Loucy (cell line): Measurements from ENCODE around the gene RELT.

ENCODE experiments used
- H2AFZ ChIP-seq: fragments of 200-600 bp; sonication (generic); 2 replicates; pipeline ENCODE4 v1.6.0; 2016; ENCODE audit warnings: antibody characterized with exemption, mild to moderate bottlenecking, low read length, moderate library complexity
- H3F3A ChIP-seq: fragments of 200-600 bp; 2 replicates; pipeline ENCODE4 v1.6.0; 2016; ENCODE audit warnings: antibody characterized with exemption, low read depth, mild to moderate bottlenecking
- H3K27me3 ChIP-seq: fragments of 200-600 bp; sonication (generic); 2 replicates; pipeline ENCODE4 v1.6.1; 2014; ENCODE audit warnings: low read length, mild to moderate bottlenecking; ENCODE audit not compliant: insufficient read depth, poor library complexity, severe bottlenecking
- H3K36me3 ChIP-seq: fragments of 200-600 bp; sonication (generic); 2 replicates; pipeline ENCODE4 v1.6.1; 2016; ENCODE audit warnings: low read length; ENCODE audit not compliant: insufficient read depth
- H3K4me1 ChIP-seq: fragments of 200-600 bp; sonication (generic); 2 replicates; pipeline ENCODE4 v1.5.1; 2014; ENCODE audit warnings: low read length, mild to moderate bottlenecking; ENCODE audit not compliant: insufficient read depth, poor library complexity, severe bottlenecking
- H3K4me2 ChIP-seq: fragments of 200-600 bp; sonication (generic); 2 replicates; pipeline ENCODE4 v1.6.0; 2014; ENCODE audit warnings: antibody characterized with exemption, low read length, low read depth, mild to moderate bottlenecking; ENCODE audit not compliant: poor library complexity, severe bottlenecking
- H3K4me3 ChIP-seq: fragments of 200-600 bp; sonication (generic); 2 replicates; pipeline ENCODE4 v1.5.1; 2014; ENCODE audit warnings: low read length, mild to moderate bottlenecking, mixed read lengths; ENCODE audit not compliant: poor library complexity, severe bottlenecking
- H3K79me2 ChIP-seq: fragments of 200-600 bp; sonication (generic); 2 replicates; pipeline ENCODE4 v1.6.1; 2014; ENCODE audit warnings: low read length; ENCODE audit not compliant: insufficient read depth
- H3K9ac ChIP-seq: fragments of 200-600 bp; sonication (generic); 2 replicates; pipeline ENCODE4 v1.6.0; 2014; ENCODE audit warnings: mild to moderate bottlenecking, low read depth, low read length, moderate library complexity; ENCODE audit not compliant: poor library complexity, severe bottlenecking
- H3K9me2 ChIP-seq: fragments of 200-600 bp; sonication (generic); replicated peaks from 2 replicates; pipeline ENCODE4 v1.6.1; 2016; ENCODE audit warnings: low read depth, low read length, mixed read lengths
- H3K9me3 ChIP-seq: fragments of 200-600 bp; sonication (generic); 2 replicates; pipeline ENCODE4 v1.6.1; 2014; ENCODE audit warnings: mild to moderate bottlenecking, antibody characterized with exemption, low read length, low read depth; ENCODE audit not compliant: insufficient read depth
- H4K20me1 ChIP-seq: fragments of 200-600 bp; sonication (generic); 2 replicates; pipeline ENCODE4 v1.6.0; 2014; ENCODE audit warnings: antibody characterized with exemption, low read length, mild to moderate bottlenecking; ENCODE audit not compliant: insufficient read depth, poor library complexity, severe bottlenecking
- EZH2phosphoT487 ChIP-seq: fragments of 200-600 bp; IDR thresholded peaks from 2 replicates; pipeline ENCODE4 v1.6.1; 2018; ENCODE audit warnings: antibody characterized with exemption, mild to moderate bottlenecking, moderate library complexity, borderline replicate concordance
- TF ChIP-seq, protein P1 (sequence below): fragments of 200-600 bp; sonication (generic); conservative IDR thresholded peaks from 2 replicates; pipeline ENCODE4 v1.5.1; 2014; ENCODE audit warnings: mild to moderate bottlenecking, antibody characterized with exemption, low read length

RELT gene

DNA sequence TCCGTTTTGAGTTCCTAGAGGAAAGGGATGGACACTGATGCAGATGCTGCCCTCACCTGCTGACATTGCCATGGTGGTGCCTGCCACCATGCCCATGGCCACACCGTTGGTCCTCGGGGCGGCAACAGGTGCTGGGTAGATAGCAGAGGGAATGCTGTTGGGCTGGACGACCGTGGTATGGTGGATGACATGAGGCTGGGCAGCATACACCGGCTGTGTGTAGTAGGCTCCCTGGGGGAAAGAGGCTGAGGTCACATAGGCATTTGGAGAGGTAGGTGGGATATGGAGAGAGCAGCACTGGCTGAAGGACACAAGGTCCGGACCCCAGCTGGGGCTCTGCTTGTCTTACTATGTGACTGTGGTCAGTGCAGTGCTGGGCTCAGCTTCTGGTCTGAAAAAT is 33.2 kb downstream of the RELT start:
- no peak for TF ChIP-seq EZH2phosphoT487
- TF ChIP-seq, protein P1, sequence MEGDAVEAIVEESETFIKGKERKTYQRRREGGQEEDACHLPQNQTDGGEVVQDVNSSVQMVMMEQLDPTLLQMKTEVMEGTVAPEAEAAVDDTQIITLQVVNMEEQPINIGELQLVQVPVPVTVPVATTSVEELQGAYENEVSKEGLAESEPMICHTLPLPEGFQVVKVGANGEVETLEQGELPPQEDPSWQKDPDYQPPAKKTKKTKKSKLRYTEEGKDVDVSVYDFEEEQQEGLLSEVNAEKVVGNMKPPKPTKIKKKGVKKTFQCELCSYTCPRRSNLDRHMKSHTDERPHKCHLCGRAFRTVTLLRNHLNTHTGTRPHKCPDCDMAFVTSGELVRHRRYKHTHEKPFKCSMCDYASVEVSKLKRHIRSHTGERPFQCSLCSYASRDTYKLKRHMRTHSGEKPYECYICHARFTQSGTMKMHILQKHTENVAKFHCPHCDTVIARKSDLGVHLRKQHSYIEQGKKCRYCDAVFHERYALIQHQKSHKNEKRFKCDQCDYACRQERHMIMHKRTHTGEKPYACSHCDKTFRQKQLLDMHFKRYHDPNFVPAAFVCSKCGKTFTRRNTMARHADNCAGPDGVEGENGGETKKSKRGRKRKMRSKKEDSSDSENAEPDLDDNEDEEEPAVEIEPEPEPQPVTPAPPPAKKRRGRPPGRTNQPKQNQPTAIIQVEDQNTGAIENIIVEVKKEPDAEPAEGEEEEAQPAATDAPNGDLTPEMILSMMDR: no peak
- Histone ChIP-seq H3K9me3 (no peaks in the 10 kb centered on the region), H2AFZ (no peak overlapping the region), H3K27me3 (no peaks in the 10 kb centered on the region), H3K4me2 (no peak overlapping the region), H3F3A (no peaks in the 10 kb centered on the region), H4K20me1 (no peaks in the 10 kb centered on the region), H3K9ac (no peak overlapping the region), H3K4me1 (no peaks in the 10 kb centered on the region), H3K79me2 (no peaks in the 10 kb centered on the region), H3K9me2 (no peaks in the 10 kb centered on the region), H3K4me3 (no peak overlapping the region), H3K36me3 (peaks cover 76% of the 10 kb centered on the region; the same call in 1 of the 2 replicates)

DNA sequence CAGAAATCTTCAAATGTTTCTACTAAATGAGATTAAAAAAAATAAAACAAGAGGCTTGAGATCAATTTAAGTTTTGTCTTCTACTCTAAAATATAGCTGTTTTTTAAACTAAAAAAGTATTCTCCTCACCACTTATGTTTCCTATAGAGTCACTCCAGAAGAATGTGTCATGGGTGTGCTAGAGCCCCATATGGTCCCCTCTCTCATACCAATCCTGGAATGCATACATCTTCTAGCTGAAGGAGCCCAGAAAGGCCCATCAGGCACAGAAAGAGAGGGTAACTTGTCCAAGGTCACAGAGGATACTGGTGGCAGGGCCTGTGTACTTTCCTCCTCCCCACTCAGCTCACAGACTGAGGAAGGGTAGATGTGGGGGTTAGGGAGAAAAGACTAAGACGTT is 34.4 kb downstream of the RELT start:
- H4K20me1 ChIP-seq: no peaks in the 10 kb centered on the region
- H3K4me3 ChIP-seq: no peak overlapping the region
- no peak overlapping the region for H3K9ac ChIP-seq
- no peaks in the 10 kb centered on the region for H3K79me2 ChIP-seq
- H3K27me3 ChIP-seq: no peaks in the 10 kb centered on the region
- H2AFZ ChIP-seq: no peak overlapping the region
- no peaks in the 10 kb centered on the region for H3K9me2 ChIP-seq
- TF ChIP-seq, protein P1: no peak
- TF ChIP-seq EZH2phosphoT487: no peak
- peaks cover 10% of the 10 kb centered on the region for H3K4me1 ChIP-seq
- H3K9me3 ChIP-seq: no peaks in the 10 kb centered on the region
- peaks cover 69% of the 10 kb centered on the region; the same call in 1 of the 2 replicates for H3K36me3 ChIP-seq
- no peaks in the 10 kb centered on the region for H3F3A ChIP-seq
- H3K4me2 ChIP-seq: no peak overlapping the region

DNA sequence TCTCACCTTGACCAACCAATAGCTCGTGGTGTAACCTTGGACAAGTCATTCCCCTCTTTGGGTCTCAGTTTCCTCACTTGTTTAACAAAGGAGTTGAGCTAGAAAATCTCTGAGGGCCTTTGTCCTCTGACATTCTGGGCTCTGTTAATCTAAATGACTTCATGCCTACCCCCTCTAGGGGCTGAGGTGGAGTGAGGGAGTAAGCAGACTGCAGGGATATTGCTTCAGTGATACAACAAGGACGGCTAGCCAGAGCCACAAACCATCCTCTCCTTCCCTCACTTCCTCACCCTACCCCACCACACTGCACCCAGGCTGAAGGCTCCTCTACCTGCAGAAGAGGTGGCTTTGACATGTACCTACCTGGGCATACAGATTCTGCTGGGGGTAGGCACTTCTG is 34.8 kb downstream of the RELT start:
- Histone ChIP-seq H3K4me3 (no peak overlapping the region), H3F3A (no peaks in the 10 kb centered on the region), H2AFZ (no peak overlapping the region), H3K4me1 (peaks cover 10% of the 10 kb centered on the region), H4K20me1 (no peaks in the 10 kb centered on the region), H3K36me3 (peaks cover 69% of the 10 kb centered on the region; the same call in 1 of the 2 replicates), H3K27me3 (no peaks in the 10 kb centered on the region), H3K9me3 (no peaks in the 10 kb centered on the region), H3K9me2 (no peaks in the 10 kb centered on the region), H3K4me2 (no peak overlapping the region), H3K9ac (no peak overlapping the region), H3K79me2 (no peaks in the 10 kb centered on the region)
- TF ChIP-seq, protein P1: no peak
- TF ChIP-seq EZH2phosphoT487: no peak
